Measurements from ENCODE around the gene HSD17B14.
"Not testable (repeated sequence)": the region's sequence is repeated elsewhere in the genome, so short reads cannot be mapped to it uniquely, and the experiment has no call there.

The HSD17B14 gene

GRCh38 chr19:48852292-48852691 is 16.0 kb upstream of the HSD17B14 start:
- Histone ChIP-seq H3K27me3 (replicated peaks; ENCODE audit: control insufficient read depth, insufficient read depth, low read length) (no peaks in the 10 kb centered on the region), H3K36me3 (ENCODE audit: control insufficient read depth, insufficient read depth, low read length) (no peaks in the 10 kb centered on the region), H3K4me3 (replicated peaks; ENCODE audit: low read depth, low read length) (no peak overlapping the region)
- no peak for TF ChIP-seq CTCF (IDR thresholded peaks at IDR 0.05; ENCODE audit: insufficient read depth, low read length, poor library complexity, severe bottlenecking)
- DNase-seq (ENCODE audit: extremely low read depth, insufficient read length), result no peak

DNA sequence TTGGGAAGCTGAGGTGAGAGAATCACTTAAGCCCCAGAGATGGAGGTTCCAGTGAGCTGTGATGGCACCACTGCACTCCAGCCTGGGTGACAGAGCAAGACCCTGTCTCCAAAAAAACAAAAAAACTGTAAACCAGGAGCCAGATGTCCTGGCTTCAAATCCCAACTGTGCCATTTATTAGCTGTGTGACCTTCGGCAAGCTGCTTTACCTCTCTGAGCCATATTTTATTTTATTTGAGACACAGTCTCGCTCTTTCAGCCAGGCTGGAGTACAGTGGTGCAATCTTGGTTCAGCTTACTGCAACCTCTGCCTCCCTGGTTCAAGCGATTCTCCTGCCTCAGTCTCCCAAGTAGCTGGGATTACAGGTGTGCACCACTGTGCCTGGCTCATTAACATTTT is 10.4 kb upstream of the HSD17B14 start:
- not testable (repeated sequence) for H3K27me3 ChIP-seq (replicated peaks; ENCODE audit: control insufficient read depth, insufficient read depth, low read length); H3K4me3 ChIP-seq (replicated peaks; ENCODE audit: low read depth, low read length); H3K36me3 ChIP-seq (ENCODE audit: control insufficient read depth, insufficient read depth, low read length); DNase-seq (ENCODE audit: extremely low read depth, insufficient read length)

GRCh38 chr19:48845384-48845783 is 9.1 kb upstream of the HSD17B14 start:
- no peaks in the 10 kb centered on the region for H3K36me3 ChIP-seq (ENCODE audit: control insufficient read depth, insufficient read depth, low read length)
- no peak for TF ChIP-seq CTCF (IDR thresholded peaks at IDR 0.05; ENCODE audit: insufficient read depth, low read length, poor library complexity, severe bottlenecking)
- no peaks in the 10 kb centered on the region for H3K27me3 ChIP-seq (replicated peaks; ENCODE audit: control insufficient read depth, insufficient read depth, low read length)
- H3K4me3 ChIP-seq (replicated peaks; ENCODE audit: low read depth, low read length), result no peak overlapping the region
- DNase-seq (ENCODE audit: extremely low read depth, insufficient read length), result no peak

GRCh38 chr19:48844472-48844871 is 8.2 kb upstream of the HSD17B14 start:
- H3K36me3 ChIP-seq (ENCODE audit: control insufficient read depth, insufficient read depth, low read length), result no peaks in the 10 kb centered on the region
- H3K4me3 ChIP-seq (replicated peaks; ENCODE audit: low read depth, low read length), result no peak overlapping the region
- H3K27me3 ChIP-seq (replicated peaks; ENCODE audit: control insufficient read depth, insufficient read depth, low read length), result no peaks in the 10 kb centered on the region
- no peak for TF ChIP-seq CTCF (IDR thresholded peaks at IDR 0.05; ENCODE audit: insufficient read depth, low read length, poor library complexity, severe bottlenecking)
- no peak for DNase-seq (ENCODE audit: extremely low read depth, insufficient read length)

GRCh38 chr19:48842789-48843162 is 6.5 kb upstream of the HSD17B14 start:
- Histone ChIP-seq H3K36me3 (ENCODE audit: control insufficient read depth, insufficient read depth, low read length) (no peaks in the 10 kb centered on the region), H3K27me3 (replicated peaks; ENCODE audit: control insufficient read depth, insufficient read depth, low read length) (no peaks in the 10 kb centered on the region), H3K4me3 (replicated peaks; ENCODE audit: low read depth, low read length) (no peak overlapping the region)
- no peak for DNase-seq (ENCODE audit: extremely low read depth, insufficient read length)
- peak; percentile 84 for TF ChIP-seq CTCF (IDR thresholded peaks at IDR 0.05; ENCODE audit: insufficient read depth, low read length, poor library complexity, severe bottlenecking)

GRCh38 chr19:48841571-48841970 is 5.3 kb upstream of the HSD17B14 start:
- H3K4me3 ChIP-seq (replicated peaks; ENCODE audit: low read depth, low read length), result no peak overlapping the region
- no peaks in the 10 kb centered on the region for H3K36me3 ChIP-seq (ENCODE audit: control insufficient read depth, insufficient read depth, low read length)
- no peak for DNase-seq (ENCODE audit: extremely low read depth, insufficient read length)
- TF ChIP-seq CTCF (IDR thresholded peaks at IDR 0.05; ENCODE audit: insufficient read depth, low read length, poor library complexity, severe bottlenecking), result no peak
- no peaks in the 10 kb centered on the region for H3K27me3 ChIP-seq (replicated peaks; ENCODE audit: control insufficient read depth, insufficient read depth, low read length)
